SK-N-MC (cell line): ENCODE data around the gene GSTCD.
"Not testable (repeated sequence)": the region's sequence is repeated elsewhere in the genome, so short reads cannot be mapped to it uniquely, and the experiment has no call there.

Experiments
- DNase-seq: peaks from one replicate; pipeline ENCODE4 v3.0.0-alpha.2; 2011; ENCODE audit warnings: low read depth, low spot score
- H3K27ac ChIP-seq: fragments of 200-600 bp; sonication (generic); 2 replicates; pipeline ENCODE4 v1.5.1; 2016; ENCODE audit warnings: mixed run types
- H3K36me3 ChIP-seq: fragments of 200-600 bp; sonication (generic); 2 replicates; pipeline ENCODE4 v1.6.1; 2017; ENCODE audit warnings: antibody characterized with exemption, low read length, mixed read lengths; ENCODE audit not compliant: insufficient read depth
- H3K4me3 ChIP-seq: fragments of 200-600 bp; sonication (generic); 2 replicates; pipeline ENCODE4 v1.5.1; 2016
- H3K9ac ChIP-seq: fragments of 200-600 bp; sonication (generic); 2 replicates; pipeline ENCODE4 v1.8.0; 2017; ENCODE audit warnings: mixed run types, mixed read lengths; ENCODE audit not compliant: insufficient read length
- H3K9me3 ChIP-seq: fragments of 200-600 bp; sonication (generic); 2 replicates; pipeline ENCODE4 v1.6.1; 2017; ENCODE audit warnings: low read depth, mild to moderate bottlenecking, antibody characterized with exemption, low read length, moderate library complexity, mixed read lengths
- EZH2 ChIP-seq: fragments of 200-600 bp; sonication (generic); IDR thresholded peaks from one replicate; pipeline ENCODE4 v1.6.1; 2017; ENCODE audit warnings: antibody characterized with exemption
- FOXP2 ChIP-seq: optimal IDR thresholded peaks from 2 replicates; pipeline ENCODE3; 2011; ENCODE audit warnings: mild to moderate bottlenecking, moderate library complexity; ENCODE audit not compliant: insufficient read depth; ENCODE audit errors: extremely low read length, control extremely low read depth
- POLR2AphosphoS5 ChIP-seq: IDR thresholded peaks from 2 replicates; pipeline ENCODE4 v1.6.1; 2012; ENCODE audit warnings: mild to moderate bottlenecking, low read depth, low read length, borderline replicate concordance

The GSTCD gene

DNA sequence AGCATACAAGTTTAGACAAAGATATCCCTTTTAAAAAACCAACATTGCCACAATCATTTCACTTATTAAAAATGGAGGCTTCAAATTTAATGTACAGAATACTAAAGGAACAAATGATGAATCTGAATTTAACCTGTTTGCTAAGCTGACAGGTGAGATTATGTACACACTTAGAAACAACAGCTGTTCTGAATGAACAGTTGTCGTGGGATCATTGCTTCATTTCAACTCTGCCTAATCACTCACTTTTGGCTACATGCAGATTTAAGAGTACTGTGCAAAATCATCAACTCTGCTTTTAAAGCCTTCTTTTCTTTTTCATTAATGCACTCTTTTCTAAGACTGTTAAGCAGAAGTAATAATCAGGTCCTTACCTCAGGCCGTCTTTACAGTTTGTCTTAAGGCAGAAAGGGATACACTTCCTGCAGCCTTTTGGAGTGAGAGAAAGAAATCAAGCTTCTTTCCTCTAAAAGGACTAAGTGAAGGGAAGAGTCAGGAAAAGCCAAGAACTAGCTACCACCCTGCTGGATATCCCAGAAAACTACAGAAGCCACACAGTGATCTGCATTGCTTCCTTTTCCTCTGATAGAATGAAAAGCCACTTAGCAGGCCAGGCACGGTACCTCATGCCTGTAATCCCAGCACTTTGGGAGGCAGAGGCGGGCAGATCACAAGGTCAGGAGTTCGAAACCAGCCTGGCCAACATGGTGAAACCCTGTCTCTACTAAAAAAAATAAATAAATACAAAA lies 132.0 kb downstream of the GSTCD start:
- peaks cover 10% of the 10 kb centered on the region for H3K36me3 ChIP-seq
- H3K9ac ChIP-seq = no peak overlapping the region
- no peak for DNase-seq
- H3K9me3 ChIP-seq = no peaks in the 10 kb centered on the region
- TF ChIP-seq EZH2 = no peak
- no peak for TF ChIP-seq FOXP2
- TF ChIP-seq POLR2AphosphoS5 = no peak
- H3K4me3 ChIP-seq = no peak overlapping the region
- H3K27ac ChIP-seq = no peak overlapping the region

DNA sequence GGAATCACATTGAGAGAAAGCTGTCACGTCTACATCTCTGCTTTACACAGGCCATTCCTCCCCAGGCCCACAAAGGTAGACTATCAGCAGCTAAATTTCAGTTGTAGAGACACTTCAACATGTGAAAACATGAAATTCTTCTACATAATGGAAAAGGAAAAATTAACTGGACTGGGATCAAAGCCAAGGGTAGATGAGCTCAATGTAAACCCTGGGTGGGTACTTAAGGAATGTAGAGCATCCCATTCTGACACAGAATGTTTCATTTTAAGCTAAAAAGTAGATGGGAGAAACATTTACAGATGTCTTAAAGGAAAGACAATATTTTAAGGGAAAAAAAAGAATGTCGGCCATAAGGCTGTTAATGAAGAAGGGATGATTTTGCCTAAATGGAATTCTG lies 135.4 kb downstream of the GSTCD start:
- TF ChIP-seq EZH2 (no peak), FOXP2 (no peak), POLR2AphosphoS5 (no peak)
- Histone ChIP-seq H3K36me3 (peaks cover 12% of the 10 kb centered on the region), H3K4me3 (no peak overlapping the region), H3K9me3 (no peaks in the 10 kb centered on the region), H3K9ac (no peak overlapping the region), H3K27ac (no peak overlapping the region)
- DNase-seq = no peak

DNA sequence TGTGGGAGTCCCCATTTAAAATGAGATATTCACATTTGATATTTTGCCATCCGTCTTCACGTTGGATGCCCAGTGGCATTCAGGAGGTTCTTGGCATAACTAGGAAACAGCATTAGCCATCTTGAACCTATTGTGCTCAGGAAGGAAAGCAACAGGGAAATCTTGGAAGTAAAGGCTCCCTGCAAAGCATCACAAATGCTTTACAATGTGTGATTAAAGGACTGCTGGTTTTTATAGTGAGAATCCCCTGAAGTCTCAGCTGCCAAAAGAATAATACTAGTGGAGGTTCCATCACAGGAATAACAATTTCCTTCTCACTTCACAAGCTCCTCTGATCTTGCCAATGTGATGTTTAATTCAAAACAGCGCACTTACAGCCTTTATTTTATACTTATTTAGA lies 137.0 kb downstream of the GSTCD start:
- H3K27ac ChIP-seq = no peak overlapping the region

DNA sequence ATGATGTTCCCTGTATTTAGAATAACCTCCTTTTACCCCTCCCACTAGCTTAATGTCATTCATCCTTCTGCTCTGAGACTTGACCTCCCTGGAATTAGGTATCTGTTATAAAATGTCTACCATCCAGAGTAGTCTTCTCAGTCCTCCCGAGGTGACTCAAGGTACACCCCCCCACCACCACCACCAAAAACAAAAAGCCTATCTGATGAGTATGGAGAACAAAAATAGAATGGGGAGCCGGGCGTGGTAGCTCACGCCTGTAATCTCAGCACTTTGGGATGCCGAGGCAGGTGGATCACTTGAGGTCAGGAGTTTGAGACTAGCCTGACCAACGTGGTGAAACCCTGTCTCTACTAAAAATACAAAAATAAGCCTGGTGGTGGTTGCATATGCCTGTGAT lies 139.8 kb downstream of the GSTCD start:
- H3K9me3 ChIP-seq, H3K27ac ChIP-seq, DNase-seq, H3K9ac ChIP-seq, H3K4me3 ChIP-seq: not testable (repeated sequence)
- H3K36me3 ChIP-seq = peaks cover 11% of the 10 kb centered on the region

More for the DNA sequence above, 137.0 kb downstream of the GSTCD start:
- Histone ChIP-seq H3K36me3 (peaks cover 12% of the 10 kb centered on the region), H3K9ac (no peak overlapping the region), H3K4me3 (no peak overlapping the region), H3K9me3 (no peaks in the 10 kb centered on the region)
- DNase-seq = no peak
- no peak for TF ChIP-seq POLR2AphosphoS5
- no peak for TF ChIP-seq FOXP2
- TF ChIP-seq EZH2 = no peak

DNA sequence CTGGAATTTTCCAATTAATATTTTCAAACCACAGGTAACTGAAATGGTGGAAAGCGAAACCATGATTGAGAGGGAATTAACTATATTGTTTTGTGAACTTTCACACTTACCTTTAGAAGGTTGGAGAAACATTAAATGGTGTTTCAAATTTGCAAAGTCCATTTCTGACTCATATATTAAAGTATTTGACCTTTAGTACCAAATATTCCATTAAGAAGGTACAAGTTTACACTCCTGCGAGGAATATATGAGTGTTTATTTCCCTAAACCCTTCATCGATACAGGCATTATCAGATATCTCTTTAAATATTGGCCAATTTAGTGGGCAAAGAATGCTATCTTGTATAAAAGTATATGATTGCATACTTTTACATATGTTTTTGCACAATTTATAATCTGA lies 142.6 kb downstream of the GSTCD start:
- Histone ChIP-seq H3K36me3 (no peaks in the 10 kb centered on the region), H3K9me3 (no peaks in the 10 kb centered on the region), H3K27ac (no peak overlapping the region), H3K4me3 (no peak overlapping the region), H3K9ac (no peak overlapping the region)
- TF ChIP-seq POLR2AphosphoS5 = no peak
- DNase-seq = no peak

DNA sequence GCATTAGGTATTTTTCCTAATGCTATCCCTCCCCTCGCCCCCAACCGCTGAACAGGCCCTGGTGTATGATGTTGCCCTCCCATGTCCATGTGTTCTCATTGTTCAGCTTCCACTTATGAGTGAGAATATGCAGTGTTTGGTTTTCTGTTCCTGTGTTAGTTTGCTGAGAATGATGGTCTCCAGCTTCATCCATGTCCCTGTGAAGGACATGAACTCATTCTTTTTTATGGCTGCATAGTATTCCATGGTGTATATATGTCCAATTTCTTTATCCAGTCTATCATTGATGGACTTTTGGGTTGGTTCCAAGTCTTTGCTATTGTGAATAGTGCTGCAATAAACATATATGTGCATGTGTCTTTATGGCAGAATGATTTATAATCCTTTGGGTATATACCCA lies 143.6 kb downstream of the GSTCD start:
- not testable (repeated sequence) for H3K9ac ChIP-seq, H3K27ac ChIP-seq, H3K36me3 ChIP-seq, DNase-seq, H3K9me3 ChIP-seq, H3K4me3 ChIP-seq

DNA sequence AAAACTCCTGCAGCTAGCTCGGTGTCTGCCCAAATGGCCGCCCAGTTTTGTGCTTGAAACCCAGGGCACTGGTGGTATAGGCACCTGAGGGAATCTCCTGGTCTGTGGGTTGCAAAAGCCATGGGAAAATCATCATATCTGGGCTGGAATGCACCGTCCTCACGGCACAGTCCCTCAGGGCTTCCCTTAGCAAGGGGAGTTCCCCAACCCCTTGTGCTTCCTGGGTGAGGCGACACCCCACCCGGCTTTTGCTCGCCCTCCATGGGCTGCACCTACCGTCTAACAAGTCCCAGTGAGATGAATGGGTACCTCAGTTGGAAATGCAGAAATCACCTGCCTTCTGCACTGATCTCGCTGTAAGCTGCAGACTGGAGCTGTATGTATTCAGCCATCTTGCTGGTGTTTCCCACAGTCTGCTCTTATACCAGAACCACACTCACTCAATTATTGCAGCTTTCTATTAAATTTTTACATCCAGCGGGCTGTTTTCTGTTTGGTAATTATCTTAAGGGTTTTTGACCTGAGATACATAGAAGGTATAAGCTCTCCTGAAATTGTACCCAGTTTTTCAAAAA lies 150.0 kb downstream of the GSTCD start:
- TF ChIP-seq FOXP2 = no peak
- TF ChIP-seq EZH2 = no peak
- TF ChIP-seq POLR2AphosphoS5 = no peak
- Histone ChIP-seq H3K36me3 (no peaks in the 10 kb centered on the region), H3K4me3 (no peak overlapping the region), H3K27ac (no peak overlapping the region), H3K9me3 (no peaks in the 10 kb centered on the region), H3K9ac (no peak overlapping the region)
- no peak for DNase-seq

DNA sequence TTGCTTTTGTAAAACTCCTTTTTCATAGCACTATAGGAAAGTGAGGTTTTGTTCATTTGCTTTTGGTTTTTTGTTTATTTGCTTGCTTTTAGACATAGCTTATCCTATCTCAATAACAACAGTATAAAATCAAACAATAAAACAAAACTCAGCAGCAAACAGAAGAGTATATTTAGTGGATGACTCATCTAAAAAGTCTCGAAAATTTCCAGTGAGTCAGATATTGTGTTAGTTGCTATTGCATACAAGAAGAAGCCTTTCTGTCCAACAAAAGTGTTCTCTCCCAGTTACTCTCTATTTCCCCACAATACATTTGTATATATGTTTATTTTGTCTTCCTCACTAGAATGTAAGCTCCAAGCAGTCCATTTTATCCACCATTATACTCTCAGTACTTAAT lies 150.6 kb downstream of the GSTCD start:
- Histone ChIP-seq H3K27ac (no peak overlapping the region), H3K4me3 (no peak overlapping the region), H3K9ac (no peak overlapping the region), H3K9me3 (no peaks in the 10 kb centered on the region), H3K36me3 (no peaks in the 10 kb centered on the region)
- TF ChIP-seq EZH2 = no peak
- no peak for TF ChIP-seq POLR2AphosphoS5
- TF ChIP-seq FOXP2 = no peak
- DNase-seq = no peak

DNA sequence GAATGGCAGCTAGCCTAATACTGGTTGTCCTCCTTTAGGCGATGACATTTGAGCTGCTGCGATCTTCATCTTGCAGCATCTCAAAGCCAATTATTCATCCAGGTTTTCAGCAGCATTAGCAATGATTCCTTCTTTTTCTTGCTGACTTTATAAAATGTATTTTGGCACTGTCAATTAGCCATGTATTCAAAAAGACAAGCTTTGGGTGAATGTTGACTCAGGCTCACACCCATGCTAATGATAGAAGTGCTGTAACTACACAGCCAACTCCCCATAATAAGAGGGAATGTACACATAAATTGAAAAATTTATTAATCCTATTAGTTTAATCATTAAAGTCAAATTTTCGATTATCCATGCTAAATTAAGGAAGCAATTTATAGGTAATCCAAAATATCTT lies 162.4 kb downstream of the GSTCD start:
- H3K4me3 ChIP-seq = no peak overlapping the region
- no peak for DNase-seq
- H3K27ac ChIP-seq = no peak overlapping the region
- H3K36me3 ChIP-seq = no peaks in the 10 kb centered on the region
- TF ChIP-seq POLR2AphosphoS5 (no peak), FOXP2 (no peak), EZH2 (no peak)
- no peak overlapping the region for H3K9ac ChIP-seq
- H3K9me3 ChIP-seq = no peaks in the 10 kb centered on the region

DNA sequence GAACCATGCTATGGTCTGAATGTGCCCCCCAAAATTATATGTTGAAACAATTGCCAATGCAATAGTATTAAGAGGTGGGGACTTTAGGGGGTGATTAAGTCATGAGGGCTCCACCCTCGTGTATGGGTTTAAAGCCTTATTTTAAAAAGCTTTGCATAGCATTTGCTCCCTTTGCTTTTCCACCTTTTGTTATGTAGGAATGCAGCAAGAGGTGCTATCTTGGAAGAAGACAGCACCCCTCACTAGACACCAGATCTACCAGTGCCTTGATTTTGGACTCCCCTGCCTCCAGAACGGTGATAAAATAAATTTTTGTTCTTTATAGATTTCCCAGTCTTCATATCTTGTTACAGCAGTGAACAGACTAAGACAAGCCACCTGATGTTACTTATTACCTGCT lies 163.4 kb downstream of the GSTCD start:
- H3K27ac ChIP-seq = no peak overlapping the region
- no peak overlapping the region for H3K4me3 ChIP-seq
- no peak for TF ChIP-seq EZH2
- TF ChIP-seq POLR2AphosphoS5 = no peak
- TF ChIP-seq FOXP2 = no peak
- H3K36me3 ChIP-seq = no peaks in the 10 kb centered on the region
- no peak overlapping the region for H3K9ac ChIP-seq
- DNase-seq = no peak
- H3K9me3 ChIP-seq = no peaks in the 10 kb centered on the region
